ENCODE data around the gene CDH5. TPM values are rescaled to one million over a fixed set of nuclear protein-coding genes. Genes with fewer than 3 reads are reported as not detected.

Gene CDH5
- polyA plus RNA-seq, 1 donor (not counting 4 experiments of a cell fraction or from before 2014, with no cell fraction given): 0.05 TPM

DNA sequence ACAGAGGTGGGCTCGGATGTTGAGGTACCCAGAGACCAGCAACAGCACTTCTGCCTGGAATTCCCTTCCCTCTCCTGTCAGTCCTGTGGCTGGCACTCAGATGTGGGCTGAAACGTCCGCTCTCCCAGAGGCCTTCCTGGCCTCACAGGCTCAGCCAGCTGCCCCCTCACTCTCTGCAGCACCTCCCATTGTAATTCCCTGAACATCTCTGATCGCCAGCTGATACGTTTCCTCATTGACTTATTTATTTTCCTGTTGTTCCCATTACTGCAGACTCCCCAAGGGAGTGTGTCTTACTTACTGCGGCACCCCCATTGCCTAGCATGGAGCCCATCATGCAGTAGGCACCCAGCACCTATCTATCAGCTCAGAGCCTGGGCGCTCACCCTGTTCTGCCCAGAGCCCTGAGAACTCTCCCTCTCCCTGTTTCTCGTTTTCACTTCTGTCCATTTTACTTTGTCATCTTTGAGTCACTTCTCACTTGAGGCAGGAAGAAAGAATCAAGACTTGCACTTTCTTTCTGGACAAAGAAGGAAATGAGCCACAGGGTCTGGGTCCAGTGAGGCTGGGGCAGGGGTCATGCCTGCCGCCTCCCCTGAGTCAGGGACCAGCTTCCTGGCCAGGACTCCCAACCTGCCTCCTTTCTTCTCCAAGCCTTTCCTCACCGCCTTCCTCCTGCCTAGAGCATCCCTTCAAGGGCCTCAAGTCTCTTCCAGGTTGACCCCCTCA, 10.2 kb downstream of the CDH5 start:
- Histone ChIP-seq H2AFZ (ENCODE audit: control insufficient read depth, low read length) (no peak overlapping the region), H3K36me3 (ENCODE audit: control insufficient read depth in 2 of 2, extremely low read depth in 1 of 2, insufficient read depth in 2 of 2, low read length in 2 of 2) (no peaks in the 10 kb centered on the region), H3K79me2 (ENCODE audit: control insufficient read depth, insufficient read depth, low read length) (no peaks in the 10 kb centered on the region), H3K4me3 (ENCODE audit: control insufficient read depth in 2 of 3, extremely low read depth in 1 of 3, insufficient read depth in 2 of 3, low read depth in 1 of 3, low read length in 3 of 3) (no peak overlapping the region), H3K4me2 (ENCODE audit: control insufficient read depth, extremely low read depth, insufficient read depth, low read depth, low read length) (no peak overlapping the region), H3K9ac (ENCODE audit: control insufficient read depth, extremely low read depth, insufficient read depth, low read length) (no peak overlapping the region), H4K20me1 (ENCODE audit: control insufficient read depth, extremely low read depth, insufficient read depth, low read length) (no peaks in the 10 kb centered on the region), H3K27me3 (ENCODE audit: control insufficient read depth, extremely low read depth, insufficient read depth, low read length) (no peaks in the 10 kb centered on the region), H3K27ac (ENCODE audit: control insufficient read depth, insufficient read depth, low read length) (no peak overlapping the region), H3K9me1 (ENCODE audit: control insufficient read depth, extremely low read depth, insufficient read depth, low read length) (no peaks in the 10 kb centered on the region), H3K9me3 (ENCODE audit: control insufficient read depth, low read depth, low read length) (no peaks in the 10 kb centered on the region), H3K4me1 (ENCODE audit: control insufficient read depth, extremely low read depth, insufficient read depth, low read length) (peaks cover 6% of the 10 kb centered on the region)
- DNase-seq (ENCODE audit: low read depth, low spot score): no peak
- no peak for TF ChIP-seq EZH2 (IDR thresholded peaks at IDR 0.05; ENCODE audit: low read length)
- TF ChIP-seq, protein P1, sequence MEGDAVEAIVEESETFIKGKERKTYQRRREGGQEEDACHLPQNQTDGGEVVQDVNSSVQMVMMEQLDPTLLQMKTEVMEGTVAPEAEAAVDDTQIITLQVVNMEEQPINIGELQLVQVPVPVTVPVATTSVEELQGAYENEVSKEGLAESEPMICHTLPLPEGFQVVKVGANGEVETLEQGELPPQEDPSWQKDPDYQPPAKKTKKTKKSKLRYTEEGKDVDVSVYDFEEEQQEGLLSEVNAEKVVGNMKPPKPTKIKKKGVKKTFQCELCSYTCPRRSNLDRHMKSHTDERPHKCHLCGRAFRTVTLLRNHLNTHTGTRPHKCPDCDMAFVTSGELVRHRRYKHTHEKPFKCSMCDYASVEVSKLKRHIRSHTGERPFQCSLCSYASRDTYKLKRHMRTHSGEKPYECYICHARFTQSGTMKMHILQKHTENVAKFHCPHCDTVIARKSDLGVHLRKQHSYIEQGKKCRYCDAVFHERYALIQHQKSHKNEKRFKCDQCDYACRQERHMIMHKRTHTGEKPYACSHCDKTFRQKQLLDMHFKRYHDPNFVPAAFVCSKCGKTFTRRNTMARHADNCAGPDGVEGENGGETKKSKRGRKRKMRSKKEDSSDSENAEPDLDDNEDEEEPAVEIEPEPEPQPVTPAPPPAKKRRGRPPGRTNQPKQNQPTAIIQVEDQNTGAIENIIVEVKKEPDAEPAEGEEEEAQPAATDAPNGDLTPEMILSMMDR (optimal IDR thresholded peaks at IDR 0.05 in 1 of 3, IDR thresholded peaks at IDR 0.05 in 1 of 3, conservative IDR thresholded peaks at IDR 0.05 in 1 of 3; ENCODE audit: extremely low read depth in 1 of 3, insufficient read depth in 2 of 3, low read length in 3 of 3): no peak
- no peak for FAIRE-seq
- dilution Hi-C loops (cut with MboI; ENCODE audit: extremely low pct_ligation_motif_present, low sequenced_read_pairs): no loop called here

DNA sequence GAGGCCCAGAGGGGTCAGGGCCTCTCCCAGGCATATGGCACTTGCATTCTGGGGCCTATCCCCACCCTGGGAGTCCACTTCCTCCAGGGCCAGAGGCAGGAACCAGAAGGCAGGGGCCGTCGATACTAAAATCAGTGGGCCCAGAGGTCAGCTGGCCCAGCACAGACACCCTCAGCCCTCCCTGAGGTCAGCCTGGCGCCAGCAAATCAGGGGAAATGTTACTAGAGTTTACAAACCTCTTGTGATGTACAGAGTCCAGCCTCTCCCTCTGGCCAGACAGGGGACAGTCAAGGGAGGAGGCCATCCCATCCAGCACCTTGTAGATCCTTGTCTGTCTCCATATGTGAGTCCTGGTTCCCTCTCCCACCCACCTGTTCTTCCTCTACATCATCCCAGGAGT, 10.8 kb downstream of the CDH5 start:
- no peak overlapping the region for H2AFZ ChIP-seq (ENCODE audit: control insufficient read depth, low read length)
- H3K36me3 ChIP-seq (ENCODE audit: control insufficient read depth in 2 of 2, extremely low read depth in 1 of 2, insufficient read depth in 2 of 2, low read length in 2 of 2): no peaks in the 10 kb centered on the region
- H3K27ac ChIP-seq (ENCODE audit: control insufficient read depth, insufficient read depth, low read length): no peak overlapping the region
- no peak overlapping the region for H3K9ac ChIP-seq (ENCODE audit: control insufficient read depth, extremely low read depth, insufficient read depth, low read length)
- no peaks in the 10 kb centered on the region for H3K9me1 ChIP-seq (ENCODE audit: control insufficient read depth, extremely low read depth, insufficient read depth, low read length)
- H3K79me2 ChIP-seq (ENCODE audit: control insufficient read depth, insufficient read depth, low read length): no peaks in the 10 kb centered on the region
- H3K4me3 ChIP-seq (ENCODE audit: control insufficient read depth in 2 of 3, extremely low read depth in 1 of 3, insufficient read depth in 2 of 3, low read depth in 1 of 3, low read length in 3 of 3): no peak overlapping the region
- no peak for DNase-seq (ENCODE audit: low read depth, low spot score)
- H3K4me1 ChIP-seq (ENCODE audit: control insufficient read depth, extremely low read depth, insufficient read depth, low read length): peaks cover 12% of the 10 kb centered on the region
- H4K20me1 ChIP-seq (ENCODE audit: control insufficient read depth, extremely low read depth, insufficient read depth, low read length): no peaks in the 10 kb centered on the region
- dilution Hi-C loops (cut with MboI; ENCODE audit: extremely low pct_ligation_motif_present, low sequenced_read_pairs): no loop called here
- FAIRE-seq: no peak
- H3K4me2 ChIP-seq (ENCODE audit: control insufficient read depth, extremely low read depth, insufficient read depth, low read depth, low read length): no peak overlapping the region
- H3K27me3 ChIP-seq (ENCODE audit: control insufficient read depth, extremely low read depth, insufficient read depth, low read length): no peaks in the 10 kb centered on the region
- no peak for TF ChIP-seq EZH2 (IDR thresholded peaks at IDR 0.05; ENCODE audit: low read length)
- TF ChIP-seq, protein P1 (optimal IDR thresholded peaks at IDR 0.05 in 1 of 3, IDR thresholded peaks at IDR 0.05 in 1 of 3, conservative IDR thresholded peaks at IDR 0.05 in 1 of 3; ENCODE audit: extremely low read depth in 1 of 3, insufficient read depth in 2 of 3, low read length in 3 of 3): no peak
- no peaks in the 10 kb centered on the region for H3K9me3 ChIP-seq (ENCODE audit: control insufficient read depth, low read depth, low read length)

Measured in keratinocyte (primary cell).